Thoracic aorta (tissue), 2 donors: ENCODE data around the gene FAM9A. TPM values are rescaled to one million over a fixed set of nuclear protein-coding genes. Genes with fewer than 3 reads are reported as not detected.
A peak's percentile ranks its signal among the peaks of the same experiment; 100 is the strongest.
"Not testable (repeated sequence)": the region's sequence is repeated elsewhere in the genome, so short reads cannot be mapped to it uniquely, and the experiment has no call there.

Source experiments
- ATAC-seq: fragments of 150-250 bp; one replicate; pipeline ENCODE4 v1.8.0; 2017; ENCODE audit warnings: low read depth; ENCODE audit not compliant: insufficient number of reproducible peaks, low FRiP score
- DNase-seq: peaks from one replicate; pipeline ENCODE4 v3.0.0-alpha.2; 2020; ENCODE audit warnings: low spot score
- H3K27ac ChIP-seq, 2 donors: fragments of 200-600 bp; sonication (generic); 1 replicate in 1 of 2; 2 replicates in 1 of 2; pipeline ENCODE4 v1.5.1; 2016; ENCODE audit warnings: mild to moderate bottlenecking in 2 of 2, moderate library complexity in 2 of 2
- H3K27me3 ChIP-seq: fragments of 200-600 bp; sonication (generic); replicated peaks from 2 replicates; pipeline ENCODE4 v1.6.0; 2016; ENCODE audit warnings: mild to moderate bottlenecking; ENCODE audit not compliant: insufficient read depth
- H3K36me3 ChIP-seq: fragments of 200-600 bp; sonication (generic); one replicate; pipeline ENCODE4 v1.5.1; 2016
- H3K4me1 ChIP-seq, 2 donors: fragments of 200-600 bp; sonication (generic); 1 replicate in 1 of 2; 2 replicates in 1 of 2; pipeline versions ENCODE4 v1.5.1 to v1.6.0; 2016; ENCODE audit warnings: low read depth in 2 of 2, mild to moderate bottlenecking in 1 of 2; ENCODE audit not compliant: control insufficient read depth in 1 of 2
- H3K4me3 ChIP-seq: fragments of 200-600 bp; sonication (generic); 2 replicates; pipeline ENCODE4 v1.5.1; 2016; ENCODE audit warnings: mild to moderate bottlenecking
- H3K9me3 ChIP-seq: fragments of 200-600 bp; sonication (generic); 2 replicates; pipeline ENCODE4 v1.5.1; 2016
- total RNA-seq, 2 donors: library from RNA; depleted of rRNA; stranded (reverse); fragments of >200 nt; gene quantifications; one replicate each; pipeline versions ENCODE4 v1.1.0 to v1.2.3, GENCODE V29; 2016
- TF ChIP-seq, protein P1 (sequence below): fragments of 200-600 bp; sonication (generic); IDR thresholded peaks from one replicate; pipeline ENCODE4 v1.5.1; 2019; ENCODE audit warnings: antibody characterized with exemption

FAM9A gene
- total RNA-seq, 2 donors from 2014 or later, result not detected

DNA sequence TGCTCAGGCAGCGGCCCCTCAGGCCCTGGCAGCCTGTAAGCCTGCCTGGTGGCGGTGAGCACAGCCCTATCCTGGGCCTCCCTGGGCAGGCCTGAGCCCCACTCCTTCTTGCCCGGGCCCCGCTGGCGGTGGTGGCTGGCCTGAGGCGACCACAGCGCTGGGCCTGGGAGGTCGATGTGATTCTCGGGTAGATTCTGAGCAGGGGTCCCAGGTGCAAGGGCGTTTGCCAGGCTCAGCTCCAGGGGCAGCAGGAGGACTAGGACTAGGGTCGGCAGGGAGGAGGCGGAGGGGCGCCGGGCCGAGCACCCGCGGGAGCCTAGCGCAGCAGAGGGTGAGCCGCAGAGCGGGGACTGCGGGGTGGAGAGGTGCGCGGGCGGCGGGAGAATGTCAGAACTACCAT lies 17.0 kb downstream of the FAM9A start:
- H3K4me3 ChIP-seq, result no peak overlapping the region
- no peaks in the 10 kb centered on the region for H3K36me3 ChIP-seq
- TF ChIP-seq, protein P1, sequence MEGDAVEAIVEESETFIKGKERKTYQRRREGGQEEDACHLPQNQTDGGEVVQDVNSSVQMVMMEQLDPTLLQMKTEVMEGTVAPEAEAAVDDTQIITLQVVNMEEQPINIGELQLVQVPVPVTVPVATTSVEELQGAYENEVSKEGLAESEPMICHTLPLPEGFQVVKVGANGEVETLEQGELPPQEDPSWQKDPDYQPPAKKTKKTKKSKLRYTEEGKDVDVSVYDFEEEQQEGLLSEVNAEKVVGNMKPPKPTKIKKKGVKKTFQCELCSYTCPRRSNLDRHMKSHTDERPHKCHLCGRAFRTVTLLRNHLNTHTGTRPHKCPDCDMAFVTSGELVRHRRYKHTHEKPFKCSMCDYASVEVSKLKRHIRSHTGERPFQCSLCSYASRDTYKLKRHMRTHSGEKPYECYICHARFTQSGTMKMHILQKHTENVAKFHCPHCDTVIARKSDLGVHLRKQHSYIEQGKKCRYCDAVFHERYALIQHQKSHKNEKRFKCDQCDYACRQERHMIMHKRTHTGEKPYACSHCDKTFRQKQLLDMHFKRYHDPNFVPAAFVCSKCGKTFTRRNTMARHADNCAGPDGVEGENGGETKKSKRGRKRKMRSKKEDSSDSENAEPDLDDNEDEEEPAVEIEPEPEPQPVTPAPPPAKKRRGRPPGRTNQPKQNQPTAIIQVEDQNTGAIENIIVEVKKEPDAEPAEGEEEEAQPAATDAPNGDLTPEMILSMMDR, result no peak
- ATAC-seq (no peak), DNase-seq (no peak)
- no peaks in the 10 kb centered on the region for H3K27me3 ChIP-seq
- no peak overlapping the region for H3K27ac ChIP-seq
- no peaks in the 10 kb centered on the region for H3K4me1 ChIP-seq
- H3K9me3 ChIP-seq, result no peaks in the 10 kb centered on the region

DNA sequence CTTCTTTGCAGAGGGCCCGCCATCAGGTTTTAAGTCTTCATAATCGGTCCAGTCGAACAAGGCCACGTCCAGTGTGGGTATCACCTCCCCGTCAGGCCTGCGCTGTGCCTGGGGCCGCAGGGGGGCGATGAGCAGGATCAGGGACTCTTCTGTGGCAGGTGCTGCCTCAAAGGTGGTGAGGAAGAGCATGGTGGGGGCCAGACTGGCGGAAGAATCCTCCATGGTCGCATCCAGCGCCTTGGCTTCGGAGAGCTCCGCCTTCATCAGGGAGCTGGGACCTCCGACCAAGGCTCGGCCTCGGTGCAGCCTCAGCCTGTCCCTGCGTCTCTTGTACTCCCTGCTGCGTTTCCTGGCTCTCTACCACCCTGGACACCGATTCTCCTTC lies 17.5 kb downstream of the FAM9A start:
- TF ChIP-seq, protein P1, result no peak
- Histone ChIP-seq H3K4me3 (no peak overlapping the region), H3K27ac (no peak overlapping the region), H3K9me3 (no peaks in the 10 kb centered on the region), H3K27me3 (no peaks in the 10 kb centered on the region), H3K36me3 (no peaks in the 10 kb centered on the region), H3K4me1 (no peaks in the 10 kb centered on the region)
- no peak for ATAC-seq
- DNase-seq, result no peak

DNA sequence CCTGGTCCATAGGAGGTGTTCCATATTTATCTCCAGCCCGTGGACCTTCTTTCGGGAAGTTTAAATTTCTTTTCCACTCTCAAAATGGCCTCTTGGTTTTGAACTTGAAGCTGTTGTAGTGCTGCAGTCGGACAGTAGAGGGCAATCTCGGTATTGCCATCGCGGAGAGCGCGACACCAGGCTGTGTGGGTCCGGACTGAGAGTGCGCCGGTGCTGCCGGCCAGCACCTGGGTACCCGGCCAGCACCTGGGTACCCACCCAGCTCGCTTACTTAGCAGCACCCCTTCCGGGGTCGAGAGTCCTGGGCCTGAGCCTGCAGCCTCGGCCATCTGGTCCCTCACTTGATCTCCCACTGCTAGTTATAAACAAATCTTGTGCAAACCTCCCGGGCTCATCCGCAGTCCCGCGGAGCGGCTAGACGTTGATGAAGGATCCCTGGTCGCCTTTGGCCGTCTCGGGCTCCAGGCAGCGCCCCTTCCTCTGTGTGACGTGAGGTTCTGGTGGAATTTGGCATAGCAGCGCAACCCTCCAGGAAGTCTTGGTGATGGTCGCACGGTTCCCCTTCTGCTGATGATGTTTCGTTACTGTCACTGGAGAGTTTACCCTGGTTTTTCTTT lies 18.0 kb downstream of the FAM9A start:
- no peaks in the 10 kb centered on the region for H3K4me1 ChIP-seq
- no peak for ATAC-seq
- TF ChIP-seq, protein P1, result peak; percentile 30

DNA sequence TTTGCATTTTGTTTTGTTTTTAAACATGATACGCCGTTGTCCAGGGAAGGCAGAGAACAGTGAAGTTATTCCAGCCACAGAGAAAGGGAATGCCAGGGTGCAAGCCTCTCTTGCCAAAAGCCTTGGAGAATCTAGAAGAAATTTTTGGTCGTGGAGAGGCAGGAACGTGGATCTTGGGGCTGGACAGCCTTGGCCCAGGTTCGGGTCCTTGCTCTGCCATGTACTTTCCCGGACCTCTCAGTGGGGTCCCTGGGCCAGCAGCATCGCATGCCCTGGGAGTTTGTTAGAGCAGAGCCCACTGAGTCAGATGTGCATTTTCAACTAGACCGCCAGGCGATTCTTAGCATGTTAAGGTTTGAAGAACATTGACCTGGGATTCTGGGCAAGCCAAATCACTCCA lies 18.6 kb downstream of the FAM9A start:
- Histone ChIP-seq H3K9me3 (no peaks in the 10 kb centered on the region), H3K27ac (no peak overlapping the region), H3K36me3 (no peaks in the 10 kb centered on the region), H3K4me1 (no peaks in the 10 kb centered on the region), H3K27me3 (no peaks in the 10 kb centered on the region), H3K4me3 (no peak overlapping the region)
- TF ChIP-seq, protein P1, result no peak
- no peak for ATAC-seq
- no peak for DNase-seq

More for the DNA sequence above, 18.0 kb downstream of the FAM9A start:
- no peaks in the 10 kb centered on the region for H3K27me3 ChIP-seq
- H3K9me3 ChIP-seq, result no peaks in the 10 kb centered on the region
- no peak overlapping the region for H3K27ac ChIP-seq
- H3K4me3 ChIP-seq, result no peak overlapping the region
- no peak for DNase-seq
- H3K36me3 ChIP-seq, result no peaks in the 10 kb centered on the region

DNA sequence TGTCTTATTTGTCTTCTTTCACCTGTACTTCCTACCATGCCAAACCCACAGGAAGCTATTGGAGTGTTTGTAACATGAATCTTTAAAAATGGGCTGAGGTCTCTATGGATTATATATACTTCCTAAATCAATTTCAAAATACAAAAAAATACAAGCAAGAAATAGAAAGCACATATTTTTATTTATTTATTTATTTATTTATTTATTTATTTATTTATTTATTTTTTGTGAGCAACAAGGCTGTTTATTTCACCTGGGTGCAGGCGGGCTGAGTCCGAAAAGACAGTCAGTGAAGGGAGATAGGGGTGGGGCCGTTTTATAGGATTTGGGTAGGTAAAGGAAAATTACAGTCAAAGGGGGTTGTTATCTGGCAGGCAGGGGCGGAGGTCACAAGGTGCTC lies 19.3 kb downstream of the FAM9A start:
- H3K27ac ChIP-seq, result not testable (repeated sequence)

DNA sequence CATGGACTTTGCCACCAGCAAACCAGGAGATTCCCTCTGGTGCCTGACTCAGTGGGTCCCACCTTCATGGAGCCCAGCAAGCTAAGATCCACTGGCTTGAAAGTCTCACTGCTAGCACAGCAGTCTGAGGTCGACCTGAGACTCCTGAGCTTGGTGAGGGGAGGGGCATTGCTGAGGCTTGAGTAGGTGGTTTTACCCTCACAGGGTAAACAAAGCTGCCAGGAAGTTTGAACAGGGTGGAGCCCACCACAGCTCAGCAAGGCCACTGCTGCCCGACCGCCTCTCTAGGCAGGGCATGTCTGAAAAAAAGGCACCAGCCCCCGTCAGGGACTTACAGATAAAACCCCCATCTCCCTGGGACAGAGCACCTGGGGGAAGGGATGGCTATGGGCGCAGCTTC lies 28.1 kb downstream of the FAM9A start:
- ATAC-seq, result no peak
- TF ChIP-seq, protein P1, result no peak
- H3K27me3 ChIP-seq, result no peaks in the 10 kb centered on the region
- H3K4me1 ChIP-seq, result no peaks in the 10 kb centered on the region
- H3K36me3 ChIP-seq, result no peaks in the 10 kb centered on the region
- H3K9me3 ChIP-seq, result no peaks in the 10 kb centered on the region
- DNase-seq, result no peak
- no peak overlapping the region for H3K27ac ChIP-seq
- no peak overlapping the region for H3K4me3 ChIP-seq

More for the DNA sequence above, 19.3 kb downstream of the FAM9A start:
- not testable (repeated sequence) for H3K27me3 ChIP-seq, H3K9me3 ChIP-seq, ATAC-seq, H3K36me3 ChIP-seq, H3K4me3 ChIP-seq, H3K4me1 ChIP-seq, DNase-seq
